NOMO-1 (cell line): ENCODE results near the gene UNC5B.

Source experiments
- DNase-seq, 2 experiments: peaks; one replicate each; lab custom pipeline; 2025; ENCODE audit not compliant: unreplicated experiment in 2 of 2; lab: John Stamatoyannopoulos, UW

UNC5B gene

GRCh38 chr10:71212318-71213126 is at the start of gene UNC5B:
Gene UNC5B (plus strand): TSS chr10:71212570. CDS start chr10:71212986, 416 bp downstream.
- DNase-seq: peak; percentile 77 to 86

- DNase-seq: no peak
Measured at GRCh38 chr10:71173466-71173865, 38.9 kb upstream of the UNC5B start.

- no peak for DNase-seq
Measured at GRCh38 chr10:71176661-71177060, 35.7 kb upstream of the UNC5B start.

- no peak for DNase-seq
Measured at GRCh38 chr10:71177651-71178199, 34.6 kb upstream of the UNC5B start.

GRCh38 chr10:71178880-71179279 is 33.5 kb upstream of the UNC5B start:
- no peak for DNase-seq

- no peak for DNase-seq
Measured at GRCh38 chr10:71179382-71179781, 33.0 kb upstream of the UNC5B start.

GRCh38 chr10:71184421-71184820 is 27.9 kb upstream of the UNC5B start:
- DNase-seq: no peak

- no peak for DNase-seq
Measured at GRCh38 chr10:71185209-71185608, 27.2 kb upstream of the UNC5B start.

- no peak for DNase-seq
Measured at GRCh38 chr10:71187197-71187596, 25.2 kb upstream of the UNC5B start.

GRCh38 chr10:71187600-71187999 is 24.8 kb upstream of the UNC5B start:
- no peak for DNase-seq

- DNase-seq: no peak
Measured at GRCh38 chr10:71188201-71188600, 24.2 kb upstream of the UNC5B start.

- no peak for DNase-seq
Measured at GRCh38 chr10:71191019-71191418, 21.4 kb upstream of the UNC5B start.

GRCh38 chr10:71191551-71192076 is 20.8 kb upstream of the UNC5B start:
- no peak for DNase-seq

GRCh38 chr10:71193516-71193915 is 18.9 kb upstream of the UNC5B start:
- no peak for DNase-seq

- no peak for DNase-seq
Measured at GRCh38 chr10:71197955-71198354, 14.4 kb upstream of the UNC5B start.

- DNase-seq: no peak
Measured at GRCh38 chr10:71201849-71202248, 10.5 kb upstream of the UNC5B start.

GRCh38 chr10:71202314-71202713 is 10.1 kb upstream of the UNC5B start:
- DNase-seq: no peak

- DNase-seq: no peak
Measured at GRCh38 chr10:71203124-71203523, 9.2 kb upstream of the UNC5B start.

GRCh38 chr10:71203716-71204115 is 8.7 kb upstream of the UNC5B start:
- no peak for DNase-seq

- DNase-seq: no peak
Measured at GRCh38 chr10:71204746-71205145, 7.6 kb upstream of the UNC5B start.

- DNase-seq: no peak
Measured at GRCh38 chr10:71205468-71205867, 6.9 kb upstream of the UNC5B start.

- no peak for DNase-seq
Measured at GRCh38 chr10:71206911-71207310, 5.5 kb upstream of the UNC5B start.
